ENCODE results near the gene ARCN1. TPM values are rescaled to one million over a fixed set of nuclear protein-coding genes. Genes with fewer than 3 reads are reported as not detected.

Gene ARCN1
- total and polyA plus RNA-seq, 2 donors (not counting 3 experiments of a cell fraction or from before 2014, with no cell fraction given): 172 to 180 TPM

- Histone ChIP-seq H3K4me2 (ENCODE audit: insufficient read depth, low read length) (no peak overlapping the region), H3K9me1 (replicated peaks; ENCODE audit: control insufficient read depth, extremely low read depth, insufficient read depth, low read length) (no peaks in the 10 kb centered on the region), H3K9me3 (replicated peaks; ENCODE audit: control insufficient read depth, insufficient read depth, low read length) (no peaks in the 10 kb centered on the region), H3K9ac (replicated peaks; ENCODE audit: extremely low read depth, insufficient read depth, low read length) (no peak overlapping the region), H3K4me1 (ENCODE audit: control insufficient read depth, extremely low read depth, insufficient read depth, low read length) (peaks cover 71% of the 10 kb centered on the region), H3K36me3 (ENCODE audit: control insufficient read depth in 2 of 2, extremely low read depth in 1 of 2, insufficient read depth in 2 of 2, low read length in 2 of 2) (peaks cover 10 to 21% of the 10 kb centered on the region in 2 experiments), H3K27me3 (ENCODE audit: control insufficient read depth in 2 of 2, insufficient read depth in 2 of 2, low read length in 2 of 2) (no peaks in the 10 kb centered on the region), H3K4me3 (replicated peaks in 1 of 3; ENCODE audit: insufficient read depth in 1 of 3, low read depth in 1 of 3, low read length in 3 of 3) (no peak overlapping the region), H4K20me1 (replicated peaks; ENCODE audit: control insufficient read depth, extremely low read depth, insufficient read depth, low read length) (no peaks in the 10 kb centered on the region), H2AFZ (ENCODE audit: low read depth, low read length) (no peak overlapping the region), H3K27ac (ENCODE audit: insufficient read depth, low read depth, low read length) (no peak overlapping the region), H3K79me2 (ENCODE audit: control insufficient read depth, insufficient read depth, low read length) (peaks cover 39% of the 10 kb centered on the region)
- intact Hi-C loops (cut with micrococcal nuclease) (loop anchor here (5.0 kb wide), 1 partner anchor 178 kb away; the partner anchor contains the start of gene DDX6), dilution Hi-C loops (cut with MboI; ENCODE audit: extremely low pct_ligation_motif_present, low sequenced_read_pairs) (no loop called here)
- BruUV-seq (replicated peaks): no TSS peak
- TF ChIP-seq MAX (IDR thresholded peaks at IDR 0.05; ENCODE audit: insufficient read depth, insufficient read length) (no peak), JUN (IDR thresholded peaks at IDR 0.05; ENCODE audit: borderline replicate concordance, insufficient read depth, insufficient read length, low read depth) (no peak), FOS (IDR thresholded peaks at IDR 0.05; ENCODE audit: borderline replicate concordance, insufficient read depth, low read length) (no peak), GATA2 (IDR thresholded peaks at IDR 0.05; ENCODE audit: insufficient read depth, insufficient read length, low read depth, low read length) (no peak), MYC (IDR thresholded peaks at IDR 0.05; ENCODE audit: low read depth, low read length) (no peak), CTCF (IDR thresholded peaks at IDR 0.05; ENCODE audit: extremely low read depth in 1 of 2, insufficient read depth in 1 of 2, low read depth in 1 of 2, low read length in 2 of 2) (no peak), POLR2AphosphoS5 (IDR thresholded peaks at IDR 0.05; ENCODE audit: insufficient read depth, low read depth, low read length) (no peak), EZH2 (IDR thresholded peaks at IDR 0.05; ENCODE audit: borderline replicate concordance, low read depth, low read length, severe bottlenecking) (no peak), POLR2A (IDR thresholded peaks at IDR 0.05; ENCODE audit: low read depth, low read length) (no peak)
- CTCF ChIA-PET: no interaction called here
- no peak for FAIRE-seq
- DNase-seq (ENCODE audit: low read depth, low spot score): no peak
- POLR2A ChIA-PET: no interaction called here
Observed at GRCh38 chr11:118614511-118614910, 42.3 kb downstream of the ARCN1 start.

Data from endothelial cell of umbilical vein (primary cell).